Caco-2 (cell line): ENCODE results near the gene SOX3. TPM values are rescaled to one million over a fixed set of nuclear protein-coding genes. Genes with fewer than 3 reads are reported as not detected.

Experiments used
- BruUV-seq: library from RNA; stranded (reverse); fragments of 400-500 nt; replicated peaks from 2 replicates; lab custom pipeline; 2021; lab: Mats Ljungman, UMichigan
- CTCF ChIA-PET: fragments of 300-600 bp; sonication (Branson Sonifier 250); formaldehyde crosslinking; loops from one replicate; lab custom pipeline; 2022; ENCODE audit warnings: antibody characterized with exemption; lab: Charles Lee
- POLR2A ChIA-PET: fragments of 300-600 bp; sonication (Branson Sonifier 250); formaldehyde crosslinking; loops from one replicate; lab custom pipeline; 2022; ENCODE audit warnings: antibody characterized with exemption; lab: Charles Lee
- DNase-seq, 2 experiments: peaks; one replicate each; pipeline versions ENCODE4 v3.0.0 to v3.0.0-alpha.2; 2020 to 2022
- H3K27me3 ChIP-seq: replicated peaks from 2 replicates; pipeline ENCODE4 v1.6.0; 2011; ENCODE audit warnings: low read length; ENCODE audit not compliant: control insufficient read depth, insufficient read depth
- H3K36me3 ChIP-seq: 2 replicates; pipeline ENCODE4 v1.5.1; 2011; ENCODE audit warnings: low read length; ENCODE audit not compliant: control insufficient read depth, insufficient read depth
- H3K4me1 ChIP-seq: fragments of 250-450 bp; sonication (Bioruptor Pico); 2 replicates; pipeline ENCODE4 v1.5.1; 2020; ENCODE audit warnings: mild to moderate bottlenecking
- H3K4me3 ChIP-seq: 2 replicates; pipeline ENCODE4 v1.5.1; 2011; ENCODE audit warnings: low read depth, mild to moderate bottlenecking, control low read depth, low read length
- H3K9me3 ChIP-seq: fragments of 250-450 bp; sonication (Bioruptor Pico); 2 replicates; pipeline ENCODE4 v1.5.1; 2020; ENCODE audit warnings: mild to moderate bottlenecking, moderate library complexity
- H3K27ac Mint-ChIP-seq: one replicate; pipeline ENCODE4 v1.8.0; 2022; ENCODE audit warnings: mixed read lengths; ENCODE audit not compliant: unreplicated experiment
- H3K27me3 Mint-ChIP-seq: one replicate; pipeline ENCODE4 v1.8.0; 2022; ENCODE audit warnings: mixed read lengths; ENCODE audit not compliant: insufficient read depth, unreplicated experiment
- H3K36me3 Mint-ChIP-seq: one replicate; pipeline ENCODE4 v1.8.0; 2022; ENCODE audit warnings: mild to moderate bottlenecking, mixed read lengths; ENCODE audit not compliant: insufficient read depth, unreplicated experiment
- H3K4me1 Mint-ChIP-seq: one replicate; pipeline ENCODE4 v1.8.0; 2022; ENCODE audit warnings: low read depth, mixed read lengths; ENCODE audit not compliant: unreplicated experiment
- H3K4me3 Mint-ChIP-seq: one replicate; pipeline ENCODE4 v1.8.0; 2022; ENCODE audit warnings: mild to moderate bottlenecking, moderate library complexity, mixed read lengths; ENCODE audit not compliant: unreplicated experiment
- H3K9me3 Mint-ChIP-seq: one replicate; pipeline ENCODE4 v1.8.0; 2022; ENCODE audit warnings: mixed read lengths; ENCODE audit not compliant: unreplicated experiment
- intact Hi-C: fragments of 100-400 bp; cut with micrococcal nuclease; formaldehyde crosslinking; loops from one replicate; pipeline ENCODE4 v1.10.0; 2022; ENCODE audit not compliant: unreplicated experiment
- total RNA-seq: library from RNA; stranded (reverse); gene quantifications from 2 replicates; pipeline ENCODE4 v1.2.3, GENCODE V29; 2022
- TF ChIP-seq, protein P1 (sequence below), 2 experiments: fragments of 200-600 bp in 1 of 2; IDR thresholded peaks; 1 replicate in 1 of 2; 2 replicates in 1 of 2; pipeline versions ENCODE4 v1.5.1 to v1.8.0; 2011 to 2022; ENCODE audit warnings: antibody characterized with exemption in 1 of 2, control low read depth in 1 of 2, inconsistent platforms in 1 of 2, low read depth in 1 of 2, low read length in 1 of 2, mild to moderate bottlenecking in 1 of 2, moderate library complexity in 1 of 2; ENCODE audit not compliant: insufficient read depth in 1 of 2, severe bottlenecking in 1 of 2, unreplicated experiment in 1 of 2

SOX3 gene
- total RNA-seq, 1 experiment from 2014 or later: not detected

- intact Hi-C loops: no loop called here
- H3K4me3 Mint-ChIP-seq: no peak overlapping the region
- no TSS peak for BruUV-seq
- Histone ChIP-seq H3K27me3 (no peaks in the 10 kb centered on the region), H3K9me3 (no peaks in the 10 kb centered on the region), H3K4me3 (no peak overlapping the region), H3K4me1 (no peaks in the 10 kb centered on the region), H3K36me3 (no peaks in the 10 kb centered on the region)
- H3K27ac Mint-ChIP-seq: no peak overlapping the region
- H3K9me3 Mint-ChIP-seq: no peaks in the 10 kb centered on the region
- TF ChIP-seq, protein P1, sequence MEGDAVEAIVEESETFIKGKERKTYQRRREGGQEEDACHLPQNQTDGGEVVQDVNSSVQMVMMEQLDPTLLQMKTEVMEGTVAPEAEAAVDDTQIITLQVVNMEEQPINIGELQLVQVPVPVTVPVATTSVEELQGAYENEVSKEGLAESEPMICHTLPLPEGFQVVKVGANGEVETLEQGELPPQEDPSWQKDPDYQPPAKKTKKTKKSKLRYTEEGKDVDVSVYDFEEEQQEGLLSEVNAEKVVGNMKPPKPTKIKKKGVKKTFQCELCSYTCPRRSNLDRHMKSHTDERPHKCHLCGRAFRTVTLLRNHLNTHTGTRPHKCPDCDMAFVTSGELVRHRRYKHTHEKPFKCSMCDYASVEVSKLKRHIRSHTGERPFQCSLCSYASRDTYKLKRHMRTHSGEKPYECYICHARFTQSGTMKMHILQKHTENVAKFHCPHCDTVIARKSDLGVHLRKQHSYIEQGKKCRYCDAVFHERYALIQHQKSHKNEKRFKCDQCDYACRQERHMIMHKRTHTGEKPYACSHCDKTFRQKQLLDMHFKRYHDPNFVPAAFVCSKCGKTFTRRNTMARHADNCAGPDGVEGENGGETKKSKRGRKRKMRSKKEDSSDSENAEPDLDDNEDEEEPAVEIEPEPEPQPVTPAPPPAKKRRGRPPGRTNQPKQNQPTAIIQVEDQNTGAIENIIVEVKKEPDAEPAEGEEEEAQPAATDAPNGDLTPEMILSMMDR (IDR thresholded peaks at IDR 0.05; ENCODE audit: insufficient read depth in 1 of 2, low read depth in 1 of 2, low read length in 1 of 2, severe bottlenecking in 1 of 2, unreplicated experiment in 1 of 2): no peak
- no peaks in the 10 kb centered on the region for H3K4me1 Mint-ChIP-seq
- peaks cover 3% of the 10 kb centered on the region for H3K27me3 Mint-ChIP-seq
- CTCF ChIA-PET: no interaction called here
- no peaks in the 10 kb centered on the region for H3K36me3 Mint-ChIP-seq
- POLR2A ChIA-PET: no interaction called here
- DNase-seq: no peak
These were observed 12.5 kb downstream of the SOX3 start for GRCh38 chrX:140492066-140492994.

- no peaks in the 10 kb centered on the region for H3K36me3 ChIP-seq
- H3K9me3 ChIP-seq: no peaks in the 10 kb centered on the region
- intact Hi-C loops: no loop called here
- Mint-ChIP-seq H3K27ac (no peak overlapping the region), H3K27me3 (no peaks in the 10 kb centered on the region), H3K36me3 (no peaks in the 10 kb centered on the region), H3K4me3 (no peak overlapping the region), H3K4me1 (no peaks in the 10 kb centered on the region), H3K9me3 (no peaks in the 10 kb centered on the region)
- no peaks in the 10 kb centered on the region for H3K27me3 ChIP-seq
- no TSS peak for BruUV-seq
- no peaks in the 10 kb centered on the region for H3K4me1 ChIP-seq
- CTCF ChIA-PET: no interaction called here
- POLR2A ChIA-PET: no interaction called here
- TF ChIP-seq, protein P1 (IDR thresholded peaks at IDR 0.05; ENCODE audit: insufficient read depth in 1 of 2, low read depth in 1 of 2, low read length in 1 of 2, severe bottlenecking in 1 of 2, unreplicated experiment in 1 of 2): no peak
- DNase-seq: no peak
- H3K4me3 ChIP-seq: no peak overlapping the region
These were observed 24.1 kb downstream of the SOX3 start for GRCh38 chrX:140480765-140481164.

DNA sequence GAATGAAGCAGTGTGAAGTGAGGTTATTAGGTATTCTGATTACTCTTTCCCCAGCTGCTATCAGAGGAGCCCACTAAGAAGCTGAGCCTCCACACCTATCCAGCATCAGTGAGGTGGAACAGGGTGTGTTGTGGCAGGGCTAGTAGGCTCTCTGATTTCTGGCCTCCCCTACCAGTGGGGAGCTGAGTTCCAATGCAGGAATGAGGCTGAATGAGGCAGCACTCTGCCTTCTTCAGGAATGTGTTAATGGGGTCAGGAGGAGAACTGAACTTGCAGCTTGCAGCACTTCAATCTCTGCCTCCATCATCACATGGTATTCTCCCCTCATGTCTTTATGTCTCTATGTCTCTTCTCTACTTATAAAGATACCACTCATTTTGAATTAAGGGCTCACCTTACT, 26.9 kb downstream of the SOX3 start:
- Histone ChIP-seq H3K36me3 (no peaks in the 10 kb centered on the region), H3K9me3 (no peaks in the 10 kb centered on the region), H3K4me3 (no peak overlapping the region), H3K4me1 (no peaks in the 10 kb centered on the region), H3K27me3 (no peaks in the 10 kb centered on the region)
- intact Hi-C loops: no loop called here
- no peaks in the 10 kb centered on the region for H3K27me3 Mint-ChIP-seq
- H3K4me3 Mint-ChIP-seq: no peak overlapping the region
- POLR2A ChIA-PET: no interaction called here
- H3K9me3 Mint-ChIP-seq: no peaks in the 10 kb centered on the region
- no peaks in the 10 kb centered on the region for H3K36me3 Mint-ChIP-seq
- TF ChIP-seq, protein P1 (IDR thresholded peaks at IDR 0.05; ENCODE audit: insufficient read depth in 1 of 2, low read depth in 1 of 2, low read length in 1 of 2, severe bottlenecking in 1 of 2, unreplicated experiment in 1 of 2): no peak
- CTCF ChIA-PET: no interaction called here
- no peak for DNase-seq
- H3K27ac Mint-ChIP-seq: no peak overlapping the region
- H3K4me1 Mint-ChIP-seq: no peaks in the 10 kb centered on the region
- BruUV-seq: no TSS peak
